ENCODE results near the gene ATXN7L1. TPM values are rescaled to one million over a fixed set of nuclear protein-coding genes. Genes with fewer than 3 reads are reported as not detected.

The ATXN7L1 gene
- total RNA-seq, 4 donors from 2014 or later = 12.3 to 28.8 (median 21.0) TPM

GRCh38 chr7:105688617-105689016 lies 187.8 kb downstream of the ATXN7L1 start:
- Histone ChIP-seq H3K9me3 (no peaks in the 10 kb centered on the region), H3K27ac (no peak overlapping the region), H3K4me3 (no peak overlapping the region), H3K36me3 (no peaks in the 10 kb centered on the region), H3K4me1 (peaks cover 0 to 18% (median 8%) of the 10 kb centered on the region in 4 donors), H3K27me3 (no peaks in the 10 kb centered on the region)
- intact Hi-C loops (cut with DNase I; ENCODE audit: low total_unique reads) (no loop called here), in situ Hi-C loops (cut with MboI; ENCODE audit: low pct_ligation_motif_present in 1 of 4, low pct_unique_long_range_greater_than_20kb in 1 of 4, low sequenced_read_pairs in 3 of 4) (no loop called here)
- 77 to 83% methylated on average over 1 to 5 of the region's 5 CpGs for WGBS, 2 donors (ENCODE audit: low coverage in 1 of 2)
- no peak for DNase-seq
- no peak for TF ChIP-seq POLR2A (IDR thresholded peaks at IDR 0.05)
- no peak for TF ChIP-seq EP300 (IDR thresholded peaks at IDR 0.05; ENCODE audit: low read depth)
- TF ChIP-seq CTCF (IDR thresholded peaks at IDR 0.05) = no peak
- no peak for TF ChIP-seq POLR2AphosphoS5 (IDR thresholded peaks at IDR 0.05)

DNA sequence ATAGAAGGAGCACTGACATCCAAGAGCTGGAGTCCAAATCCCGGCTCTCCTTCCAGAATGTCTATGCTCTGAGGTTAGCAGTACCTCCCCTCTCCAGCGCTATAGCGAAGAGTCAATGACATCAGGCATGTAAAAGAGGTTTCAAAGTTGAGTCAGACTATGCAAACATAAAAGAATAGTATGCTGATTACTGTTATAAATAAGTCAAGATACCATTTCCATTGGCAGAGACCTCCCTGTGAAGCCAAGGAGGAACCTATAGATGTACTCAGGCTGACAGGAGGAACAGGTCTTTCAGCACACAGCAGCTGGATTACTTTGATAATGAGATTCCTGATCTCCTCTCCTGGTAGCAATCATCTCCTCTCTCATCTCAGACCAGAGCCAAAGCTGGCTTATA lies 191.2 kb downstream of the ATXN7L1 start:
- intact Hi-C loops (cut with DNase I; ENCODE audit: low total_unique reads) (no loop called here), in situ Hi-C loops (cut with MboI; ENCODE audit: low pct_ligation_motif_present in 1 of 4, low pct_unique_long_range_greater_than_20kb in 1 of 4, low sequenced_read_pairs in 3 of 4) (no loop called here)
- no peaks in the 10 kb centered on the region for H3K9me3 ChIP-seq
- 94 to 100% methylated on average over 3 of the region's 3 CpGs for WGBS, 2 donors (ENCODE audit: low coverage in 1 of 2)
- H3K27ac ChIP-seq = no peak overlapping the region
- H3K36me3 ChIP-seq = no peaks in the 10 kb centered on the region
- H3K4me3 ChIP-seq = no peak overlapping the region
- H3K27me3 ChIP-seq = no peaks in the 10 kb centered on the region
- TF ChIP-seq POLR2A (IDR thresholded peaks at IDR 0.05) (no peak), POLR2AphosphoS5 (IDR thresholded peaks at IDR 0.05) (no peak), CTCF (IDR thresholded peaks at IDR 0.05) (no peak), EP300 (IDR thresholded peaks at IDR 0.05; ENCODE audit: low read depth) (no peak)
- peaks cover 0 to 5% (median 0%) of the 10 kb centered on the region in 4 donors for H3K4me1 ChIP-seq
- no peak for DNase-seq

GRCh38 chr7:105682341-105683060 lies 193.9 kb downstream of the ATXN7L1 start:
- peaks cover 7 to 28% (median 19%) of the 10 kb centered on the region in 4 donors for H3K4me1 ChIP-seq
- intact Hi-C loops (cut with DNase I; ENCODE audit: low total_unique reads) = no loop called here
- in situ Hi-C loops (cut with MboI; ENCODE audit: low pct_ligation_motif_present in 1 of 4, low pct_unique_long_range_greater_than_20kb in 1 of 4, low sequenced_read_pairs in 3 of 4) = no loop called here

More at GRCh38 chr7:105682341-105683060, 193.9 kb downstream of the ATXN7L1 start:
- Histone ChIP-seq H3K27ac (no peak overlapping the region), H3K9me3 (no peaks in the 10 kb centered on the region), H3K4me3 (no peak overlapping the region), H3K27me3 (no peaks in the 10 kb centered on the region), H3K36me3 (no peaks in the 10 kb centered on the region)
- no peak for DNase-seq
- TF ChIP-seq EP300 (IDR thresholded peaks at IDR 0.05; ENCODE audit: low read depth) (no peak), CTCF (IDR thresholded peaks at IDR 0.05) (no peak), POLR2AphosphoS5 (IDR thresholded peaks at IDR 0.05) (no peak), POLR2A (IDR thresholded peaks at IDR 0.05) (no peak)
- 61 to 73% methylated on average over 2 of the region's 2 CpGs for WGBS, 2 donors (ENCODE audit: low coverage in 1 of 2)
